Measurements from ENCODE around the gene VIM.

GRCh38 chr10:17229967-17230682 is 2.1 kb downstream of the VIM start:
- TF ChIP-seq POLR2AphosphoS5 (IDR thresholded peaks at IDR 0.05) (peak; percentile 95 to 97 (median 96)), CTCF (IDR thresholded peaks at IDR 0.05 in 8 of 11, conservative IDR thresholded peaks at IDR 0.05 in 3 of 11) (peak in 6 of 11 experiments; percentile 40 to 70 (median 48)), POLR2A (IDR thresholded peaks at IDR 0.05) (peak; percentile 22 to 57 (median 29))
